Activated CD4-positive, alpha-beta memory T cell treated with anti-CD3 and anti-CD28 coated beads, Interleukin-2, amount 10 ng/mL, durations not matched to agents 7 days and 5 days (primary cell): Measurements from ENCODE around the gene ANKS1A. TPM values are rescaled to one million over a fixed set of nuclear protein-coding genes. Genes with fewer than 3 reads are reported as not detected.
"Not testable (repeated sequence)": the region's sequence is repeated elsewhere in the genome, so short reads cannot be mapped to it uniquely, and the experiment has no call there.

ENCODE experiments used
- CTCF ChIA-PET: fragments of 350-600 bp; sonication (Branson Sonifier 250); formaldehyde crosslinking; loops from one replicate; lab custom pipeline; 2021; ENCODE audit warnings: antibody characterized with exemption, inconsistent platforms; lab: Charles Lee
- POLR2A ChIA-PET: fragments of 350-600 bp; sonication (Branson Sonifier 250); formaldehyde crosslinking; loops from one replicate; lab custom pipeline; 2021; ENCODE audit warnings: antibody characterized with exemption; lab: Charles Lee
- DNase-seq: peaks from one replicate; pipeline ENCODE4 v3.0.0-alpha.2; 2020
- H3K27ac Mint-ChIP-seq: one replicate; pipeline ENCODE4 v1.8.0; 2021; ENCODE audit warnings: mild to moderate bottlenecking, mixed read lengths
- H3K27me3 Mint-ChIP-seq: one replicate; pipeline ENCODE4 v1.8.0; 2021; ENCODE audit warnings: mixed read lengths
- H3K36me3 Mint-ChIP-seq: one replicate; pipeline ENCODE4 v1.8.0; 2021; ENCODE audit warnings: low read depth, mixed read lengths
- H3K4me1 Mint-ChIP-seq: one replicate; pipeline ENCODE4 v1.8.0; 2021; ENCODE audit warnings: mixed read lengths
- H3K4me3 Mint-ChIP-seq: one replicate; pipeline ENCODE4 v1.8.0; 2021; ENCODE audit warnings: mild to moderate bottlenecking, mixed read lengths
- H3K9me3 Mint-ChIP-seq: one replicate; pipeline ENCODE4 v1.8.0; 2021; ENCODE audit warnings: mixed read lengths
- total RNA-seq, 2 experiments: library from RNA; stranded (reverse); gene quantifications; one replicate each; pipeline ENCODE4 v1.2.3, GENCODE V29; 2021

ANKS1A gene
- total RNA-seq, 2 experiments from 2014 or later = 8.8 to 9.5 TPM

- peaks cover 10% of the 10 kb centered on the region for H3K27me3 Mint-ChIP-seq
- no peaks in the 10 kb centered on the region for H3K4me1 Mint-ChIP-seq
- POLR2A ChIA-PET = no interaction called here
- H3K4me3 Mint-ChIP-seq = no peak overlapping the region
- CTCF ChIA-PET = interaction anchor here (1.1 kb wide), 1 partner anchor 107 kb away, joined by 3 read pairs; no protein-coding TSS in a partner anchor
- no peak overlapping the region for H3K27ac Mint-ChIP-seq
- DNase-seq = no peak
- H3K36me3 Mint-ChIP-seq = no peaks in the 10 kb centered on the region
- no peaks in the 10 kb centered on the region for H3K9me3 Mint-ChIP-seq
Measured at GRCh38 chr6:35093118-35093445, 204.0 kb downstream of the ANKS1A start.

DNA sequence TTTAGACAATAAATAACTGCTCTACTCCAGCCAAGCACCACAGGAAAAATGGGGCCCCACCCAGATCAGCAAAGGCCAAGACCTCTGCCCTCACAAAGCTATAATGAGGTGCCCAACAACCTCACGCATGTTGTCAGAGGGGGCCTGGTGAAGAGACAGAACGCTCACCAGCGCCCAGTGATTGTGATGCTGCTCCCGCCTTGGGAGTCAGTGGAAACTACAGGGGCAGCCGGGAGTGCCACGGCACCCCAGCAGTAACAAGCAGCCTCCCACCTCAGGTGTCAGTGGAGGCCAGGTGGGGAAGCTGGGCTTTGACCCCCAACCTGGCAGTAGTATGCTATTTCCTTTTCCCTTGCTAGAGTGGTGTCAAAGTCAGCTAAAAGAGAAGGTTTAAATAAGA, 204.7 kb downstream of the ANKS1A start:
- Mint-ChIP-seq H3K4me1 (no peaks in the 10 kb centered on the region), H3K27ac (no peak overlapping the region), H3K4me3 (no peak overlapping the region), H3K9me3 (no peaks in the 10 kb centered on the region), H3K27me3 (peaks cover 10% of the 10 kb centered on the region), H3K36me3 (no peaks in the 10 kb centered on the region)
- POLR2A ChIA-PET = no interaction called here
- CTCF ChIA-PET = interaction anchor here (1.1 kb wide), 1 partner anchor 108 kb away, joined by 3 read pairs; no protein-coding TSS in a partner anchor
- DNase-seq = no peak

DNA sequence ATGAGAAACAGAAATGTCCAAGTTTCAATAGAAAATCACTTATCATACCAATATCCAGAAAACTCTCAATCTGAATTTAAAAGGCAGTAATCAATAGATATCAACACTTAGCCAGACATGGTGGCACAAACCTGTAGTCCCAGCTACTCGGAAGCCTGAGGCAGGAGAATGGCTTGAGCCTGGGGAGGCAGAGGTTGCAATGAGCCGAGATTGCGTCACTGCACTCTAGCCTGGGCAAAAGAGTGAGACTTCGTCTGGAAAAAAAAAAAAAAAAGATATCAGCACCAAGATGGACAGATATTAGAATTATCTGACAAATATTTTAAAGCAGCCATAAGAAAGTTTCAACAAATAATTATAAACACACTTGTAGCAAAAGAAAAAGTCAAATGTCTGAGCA, 205.1 kb downstream of the ANKS1A start:
- Mint-ChIP-seq H3K27ac (no peak overlapping the region), H3K27me3 (peaks cover 12% of the 10 kb centered on the region)
- POLR2A ChIA-PET = no interaction called here

DNA sequence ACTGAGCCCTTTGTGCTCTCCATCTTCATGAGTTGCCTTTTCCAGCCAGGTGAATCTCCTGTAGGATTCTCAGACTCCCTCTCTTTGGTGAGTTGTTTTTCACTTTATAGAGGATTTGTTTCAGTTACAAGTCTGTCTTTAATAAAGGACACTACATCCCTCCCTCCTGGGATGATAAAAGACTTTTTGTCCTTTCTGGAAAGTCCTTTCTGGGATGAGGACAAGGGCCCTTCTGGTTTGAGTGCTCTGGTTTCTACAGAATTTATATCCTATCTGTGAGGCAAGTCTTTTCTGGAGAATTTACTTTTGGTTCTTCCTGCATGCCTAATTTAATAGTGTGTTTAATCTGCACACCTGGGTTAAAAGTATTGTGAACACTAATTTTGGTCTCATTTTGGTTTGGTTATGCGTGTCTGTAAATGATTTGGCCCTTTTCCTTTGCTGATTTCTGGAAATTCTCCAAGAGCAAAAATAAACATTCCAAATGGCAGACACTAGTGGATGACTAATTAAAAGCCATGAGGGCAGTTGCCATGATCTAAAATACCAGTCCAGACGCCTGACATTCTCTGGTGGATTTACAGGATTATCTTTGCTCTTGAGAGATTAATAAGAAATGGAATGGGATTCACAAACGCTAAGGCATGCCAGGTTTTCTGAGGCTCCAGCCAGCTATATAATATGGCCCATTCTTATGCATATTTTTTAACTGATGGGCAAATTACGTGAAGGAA, 207.2 kb downstream of the ANKS1A start:
- ChIA-PET CTCF (interaction anchor here (0.6 to 0.7 kb wide), 2 partner anchors 131 to 889 kb away, joined by 3 to 4 read pairs; no protein-coding TSS in a partner anchor), POLR2A (no interaction called here)
- Mint-ChIP-seq H3K36me3 (no peaks in the 10 kb centered on the region), H3K27ac (no peak overlapping the region), H3K9me3 (no peaks in the 10 kb centered on the region), H3K4me1 (no peaks in the 10 kb centered on the region), H3K4me3 (no peak overlapping the region), H3K27me3 (peaks cover 15% of the 10 kb centered on the region)
- DNase-seq = no peak

More for the DNA sequence above, 205.1 kb downstream of the ANKS1A start:
- Mint-ChIP-seq H3K4me1 (no peaks in the 10 kb centered on the region), H3K9me3 (no peaks in the 10 kb centered on the region), H3K4me3 (no peak overlapping the region), H3K36me3 (no peaks in the 10 kb centered on the region)
- CTCF ChIA-PET = interaction anchor here (1.1 kb wide), 1 partner anchor 108 kb away, joined by 3 read pairs; no protein-coding TSS in a partner anchor
- no peak for DNase-seq

DNA sequence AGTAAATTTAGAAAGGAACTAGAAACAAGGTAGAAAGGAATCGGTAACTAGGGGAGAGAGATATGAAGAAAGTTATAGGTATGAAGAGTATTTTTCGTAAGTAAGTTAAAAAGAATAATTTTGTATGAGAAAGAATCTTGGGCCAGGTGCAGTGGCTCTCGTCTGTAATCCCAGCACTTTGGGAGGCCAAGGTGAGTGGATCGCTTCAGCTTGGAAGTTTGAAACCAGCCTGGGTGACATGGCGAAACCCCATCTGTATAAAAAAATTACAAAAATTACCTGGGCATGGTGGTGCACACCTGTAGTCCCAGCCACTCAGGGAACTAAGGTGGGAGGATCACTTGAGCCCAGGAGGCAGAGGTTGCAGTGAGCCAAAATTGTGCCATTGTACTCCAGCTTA, 210.1 kb downstream of the ANKS1A start:
- Mint-ChIP-seq H3K27me3 (peaks cover 15% of the 10 kb centered on the region), H3K4me3 (no peak overlapping the region), H3K36me3 (no peaks in the 10 kb centered on the region), H3K27ac (no peak overlapping the region), H3K9me3 (no peaks in the 10 kb centered on the region), H3K4me1 (no peaks in the 10 kb centered on the region)
- ChIA-PET POLR2A (no interaction called here), CTCF (interaction anchor here (0.9 kb wide), 1 partner anchor 8 kb away, joined by 3 read pairs; no protein-coding TSS in a partner anchor)
- no peak for DNase-seq

DNA sequence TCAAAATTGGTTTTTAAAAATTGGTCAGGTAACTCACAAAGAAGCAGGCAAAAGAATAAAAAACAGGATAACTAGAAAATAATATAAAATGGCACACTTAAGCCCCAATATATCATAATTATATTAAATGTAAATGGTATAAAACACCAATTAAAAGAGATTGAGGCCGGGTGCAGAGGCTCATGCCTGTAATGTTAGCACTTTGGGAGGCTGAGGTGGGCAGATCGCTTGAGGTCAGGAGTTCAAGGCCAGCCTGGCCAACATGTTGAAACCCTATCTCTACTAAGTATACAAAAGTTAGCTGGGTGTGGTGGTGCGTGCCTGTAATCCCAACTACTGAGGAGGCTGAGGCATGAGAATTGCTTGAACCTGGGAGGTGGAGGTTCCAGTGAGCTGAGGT, 216.0 kb downstream of the ANKS1A start:
- Mint-ChIP-seq H3K4me1 (peaks cover 4% of the 10 kb centered on the region), H3K27ac (no peak overlapping the region), H3K27me3 (peaks cover 2% of the 10 kb centered on the region), H3K4me3 (no peak overlapping the region), H3K36me3 (no peaks in the 10 kb centered on the region), H3K9me3 (no peaks in the 10 kb centered on the region)
- ChIA-PET CTCF (no interaction called here), POLR2A (no interaction called here)
- DNase-seq = no peak

GRCh38 chr6:35106061-35106460, 217.0 kb downstream of the ANKS1A start:
- POLR2A ChIA-PET, H3K36me3 Mint-ChIP-seq, H3K4me3 Mint-ChIP-seq, H3K27ac Mint-ChIP-seq, DNase-seq, H3K4me1 Mint-ChIP-seq, H3K9me3 Mint-ChIP-seq, H3K27me3 Mint-ChIP-seq: not testable (repeated sequence)
- CTCF ChIA-PET = interaction anchor here (0.8 kb wide), 1 partner anchor 16 kb away, joined by 3 read pairs; no protein-coding TSS in a partner anchor

DNA sequence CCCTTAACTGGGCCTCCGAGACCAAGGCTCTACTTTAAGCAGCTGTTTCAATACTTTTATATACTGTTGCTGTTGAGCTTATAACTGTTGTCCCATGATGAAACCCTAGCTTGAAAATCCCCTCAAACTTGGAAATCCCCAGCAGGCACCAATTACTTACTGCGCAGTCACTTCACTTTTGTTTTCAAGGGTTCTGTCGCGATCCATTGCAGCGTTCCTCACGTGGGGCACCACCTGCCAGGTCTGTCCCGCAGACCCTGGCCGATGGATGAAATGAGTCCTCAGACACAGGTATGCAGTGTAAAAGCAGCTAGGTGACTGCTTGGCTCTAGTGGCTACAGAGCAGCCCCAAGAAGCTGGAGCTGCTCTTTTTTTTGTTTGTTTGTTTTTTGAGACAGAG, 218.2 kb downstream of the ANKS1A start:
- H3K9me3 Mint-ChIP-seq, H3K4me3 Mint-ChIP-seq, H3K36me3 Mint-ChIP-seq, CTCF ChIA-PET, H3K4me1 Mint-ChIP-seq, H3K27ac Mint-ChIP-seq, POLR2A ChIA-PET, DNase-seq, H3K27me3 Mint-ChIP-seq: not testable (repeated sequence)

- DNase-seq, H3K9me3 Mint-ChIP-seq, H3K4me1 Mint-ChIP-seq, POLR2A ChIA-PET, H3K4me3 Mint-ChIP-seq, H3K27ac Mint-ChIP-seq, H3K27me3 Mint-ChIP-seq, CTCF ChIA-PET, H3K36me3 Mint-ChIP-seq: not testable (repeated sequence)
Measured at GRCh38 chr6:35107761-35108160, 218.7 kb downstream of the ANKS1A start.

DNA sequence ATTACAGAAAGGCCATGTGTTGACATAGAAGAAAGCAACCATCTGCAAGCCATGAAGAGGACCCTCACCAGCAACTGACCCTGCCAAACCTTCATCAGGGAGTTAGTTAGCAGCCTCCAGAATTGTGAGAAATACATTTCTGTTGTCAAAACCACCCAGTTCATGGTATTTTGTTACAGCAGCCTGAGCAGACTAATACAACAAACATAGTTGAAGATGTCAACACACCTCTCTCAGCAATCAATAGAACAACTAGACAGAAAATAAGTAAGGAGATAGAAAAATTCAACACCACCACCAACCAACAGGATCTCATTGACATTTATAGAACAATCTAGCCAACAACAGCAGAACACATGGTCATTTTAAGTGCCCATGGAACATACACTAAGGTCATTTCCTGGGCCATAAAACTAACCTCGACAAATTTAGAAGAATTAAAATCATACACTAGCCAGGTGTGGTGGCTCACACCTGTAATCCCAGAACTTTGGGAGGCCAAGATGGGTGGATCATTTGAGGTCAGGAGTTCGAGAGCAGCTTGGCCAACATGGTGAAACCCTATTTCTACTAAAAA, 219.3 kb downstream of the ANKS1A start:
- no peaks in the 10 kb centered on the region for H3K36me3 Mint-ChIP-seq
- peaks cover 4% of the 10 kb centered on the region for H3K4me1 Mint-ChIP-seq
- POLR2A ChIA-PET = no interaction called here
- no peaks in the 10 kb centered on the region for H3K9me3 Mint-ChIP-seq
- no peak overlapping the region for H3K4me3 Mint-ChIP-seq
- H3K27ac Mint-ChIP-seq = no peak overlapping the region
- peaks cover 4% of the 10 kb centered on the region for H3K27me3 Mint-ChIP-seq
- DNase-seq = no peak
- CTCF ChIA-PET = interaction anchor here (0.8 to 1.1 kb wide), 2 partner anchors 31 to 281 kb away, joined by 3 read pairs; no protein-coding TSS in a partner anchor

- no peak for DNase-seq
- POLR2A ChIA-PET = no interaction called here
- no peaks in the 10 kb centered on the region for H3K9me3 Mint-ChIP-seq
- CTCF ChIA-PET = no interaction called here
- no peaks in the 10 kb centered on the region for H3K4me1 Mint-ChIP-seq
- H3K27me3 Mint-ChIP-seq = peaks cover 5% of the 10 kb centered on the region
- H3K27ac Mint-ChIP-seq = no peak overlapping the region
- H3K4me3 Mint-ChIP-seq = no peak overlapping the region
- no peaks in the 10 kb centered on the region for H3K36me3 Mint-ChIP-seq
Measured at GRCh38 chr6:35120746-35121145, 231.7 kb downstream of the ANKS1A start.

DNA sequence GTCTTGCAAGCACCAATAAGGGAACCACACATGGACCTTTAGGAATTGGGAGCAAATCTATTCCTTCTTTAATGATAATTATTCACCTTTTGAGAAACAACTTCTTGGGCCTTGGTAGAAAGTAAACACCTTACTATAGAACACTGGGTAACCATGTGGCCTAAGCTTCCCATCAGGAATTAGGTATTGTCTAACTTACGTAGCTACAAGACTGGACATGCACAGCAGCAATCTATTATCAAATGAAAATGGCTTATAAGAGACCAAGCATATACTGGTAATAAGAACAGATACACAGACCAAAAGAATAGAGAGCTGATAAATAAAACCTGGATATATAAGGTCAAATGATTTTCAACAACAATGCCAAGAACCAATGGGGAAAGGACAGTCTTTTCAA, 235.3 kb downstream of the ANKS1A start:
- no peaks in the 10 kb centered on the region for H3K4me1 Mint-ChIP-seq
- H3K27ac Mint-ChIP-seq = no peak overlapping the region
- no peaks in the 10 kb centered on the region for H3K9me3 Mint-ChIP-seq
- DNase-seq = no peak
- H3K4me3 Mint-ChIP-seq = no peak overlapping the region
- no peaks in the 10 kb centered on the region for H3K36me3 Mint-ChIP-seq
- ChIA-PET POLR2A (no interaction called here), CTCF (interaction anchor here (0.8 kb wide), 1 partner anchor 231 kb away, joined by 3 read pairs; no protein-coding TSS in a partner anchor)
- peaks cover 22% of the 10 kb centered on the region for H3K27me3 Mint-ChIP-seq

DNA sequence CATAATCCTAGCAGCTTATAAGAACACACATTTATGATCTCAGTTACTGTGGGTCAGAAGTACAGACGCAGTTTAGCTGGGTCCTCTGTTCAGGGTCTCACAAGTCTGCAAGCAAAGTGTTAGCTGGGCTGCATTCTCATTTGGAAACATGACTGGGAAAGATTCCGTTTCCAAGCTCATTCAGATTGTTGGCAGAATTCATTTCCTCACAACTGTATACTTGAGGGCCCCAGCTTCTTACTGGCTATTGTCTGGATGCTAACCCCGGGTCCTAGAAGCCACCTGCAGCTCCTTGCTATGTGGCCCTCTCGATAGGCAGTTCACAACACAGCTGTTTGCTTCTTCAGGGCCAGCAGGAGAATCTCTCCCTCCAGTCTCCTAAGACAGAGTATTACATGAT, 239.0 kb downstream of the ANKS1A start:
- CTCF ChIA-PET = interaction anchor here (0.6 to 1.9 kb wide), 3 partner anchors 11 to 278 kb away, joined by 3 to 9 read pairs (median 3); no protein-coding TSS in a partner anchor
- Mint-ChIP-seq H3K4me3 (no peak overlapping the region), H3K9me3 (no peaks in the 10 kb centered on the region), H3K36me3 (no peaks in the 10 kb centered on the region), H3K27me3 (peaks cover 31% of the 10 kb centered on the region), H3K27ac (no peak overlapping the region), H3K4me1 (no peaks in the 10 kb centered on the region)
- POLR2A ChIA-PET = no interaction called here
- no peak for DNase-seq
